PC-9 (cell line): ENCODE data around the gene CPNE9.

Experiments used
- CTCF ChIP-seq: fragments of 200-600 bp; sonication (generic); conservative IDR thresholded peaks from 2 replicates; pipeline ENCODE4 v1.6.1; 2017; ENCODE audit warnings: mixed run types, antibody characterized with exemption, mild to moderate bottlenecking, moderate library complexity
- EZH2 ChIP-seq: fragments of 200-600 bp; sonication (generic); IDR thresholded peaks from 2 replicates; pipeline ENCODE4 v1.8.0; 2017; ENCODE audit warnings: antibody characterized with exemption, low read depth

GRCh38 chr3:9761919-9762318 is 58.3 kb downstream of the CPNE9 start:
- TF ChIP-seq CTCF (no peak), EZH2 (no peak)
